ENCODE measurements around the gene TMEM59.
"Not testable (repeated sequence)": the region's sequence is repeated elsewhere in the genome, so short reads cannot be mapped to it uniquely, and the experiment has no call there.

Gene TMEM59

GRCh38 chr1:54011316-54012007 is 41.5 kb downstream of the TMEM59 start:
- DNase-seq: no peak

GRCh38 chr1:54010415-54011117 is 42.4 kb downstream of the TMEM59 start:
- DNase-seq: no peak

GRCh38 chr1:54009406-54009805 is 43.6 kb downstream of the TMEM59 start:
- no peak for DNase-seq

- no peak for DNase-seq
Observed at GRCh38 chr1:54008876-54009275, 44.1 kb downstream of the TMEM59 start.

- no peak for DNase-seq
Observed at GRCh38 chr1:54007613-54008012, 45.4 kb downstream of the TMEM59 start.

GRCh38 chr1:54006508-54006907 is 46.5 kb downstream of the TMEM59 start:
- DNase-seq: no peak

GRCh38 chr1:54004481-54005049 is 48.4 kb downstream of the TMEM59 start:
- DNase-seq: no peak

- not testable (repeated sequence) for DNase-seq
Observed at GRCh38 chr1:54003750-54004480, 49.1 kb downstream of the TMEM59 start.

GRCh38 chr1:54003249-54003646 is 49.8 kb downstream of the TMEM59 start:
- no peak for DNase-seq

- no peak for DNase-seq
Observed at GRCh38 chr1:54002544-54003248, 50.3 kb downstream of the TMEM59 start.

GRCh38 chr1:54001591-54001990 is 51.4 kb downstream of the TMEM59 start:
- no peak for DNase-seq

- no peak for DNase-seq
Observed at GRCh38 chr1:53999920-54000319, 53.1 kb downstream of the TMEM59 start.

- DNase-seq: no peak
Observed at GRCh38 chr1:53998223-53998622, 54.8 kb downstream of the TMEM59 start.

GRCh38 chr1:53995683-53996082 is 57.3 kb downstream of the TMEM59 start:
- DNase-seq: no peak

GRCh38 chr1:53994516-53994915 is 58.5 kb downstream of the TMEM59 start:
- not testable (repeated sequence) for DNase-seq

GRCh38 chr1:53992085-53992874 is 60.7 kb downstream of the TMEM59 start:
- DNase-seq: peak in 1 of 2 experiments; percentile 7

GRCh38 chr1:53987880-53988279 is 65.1 kb downstream of the TMEM59 start:
- no peak for DNase-seq

GRCh38 chr1:53986458-53986857 is 66.5 kb downstream of the TMEM59 start:
- no peak for DNase-seq

- no peak for DNase-seq
Observed at GRCh38 chr1:53984726-53985125, 68.3 kb downstream of the TMEM59 start.

GRCh38 chr1:53982763-53983104 is 70.3 kb downstream of the TMEM59 start:
- DNase-seq: no peak

GRCh38 chr1:53982034-53982762 is 70.8 kb downstream of the TMEM59 start:
- DNase-seq: no peak
